Left ventricle myocardium inferior (tissue), 1 donor: ENCODE results near the gene PELO. TPM values are rescaled to one million over a fixed set of nuclear protein-coding genes. Genes with fewer than 3 reads are reported as not detected.
A peak's percentile ranks its signal among the peaks of the same experiment; 100 is the strongest.
"Not testable (repeated sequence)": the region's sequence is repeated elsewhere in the genome, so short reads cannot be mapped to it uniquely, and the experiment has no call there.

Experiments used
- DNase-seq: peaks from one replicate; pipeline ENCODE4 v3.0.0-alpha.2; 2020
- H3K27ac ChIP-seq: fragments of 200-600 bp; replicated peaks from 2 replicates; pipeline ENCODE4 v1.8.0; 2021
- H3K27me3 ChIP-seq: fragments of 200-600 bp; 2 replicates; pipeline ENCODE4 v1.8.0; 2021; ENCODE audit warnings: low read depth
- H3K36me3 ChIP-seq: fragments of 200-600 bp; 2 replicates; pipeline ENCODE4 v1.8.0; 2021
- H3K4me1 ChIP-seq: fragments of 200-600 bp; 2 replicates; pipeline ENCODE4 v1.8.0; 2021
- H3K4me3 ChIP-seq: fragments of 200-600 bp; 2 replicates; pipeline ENCODE4 v1.8.0; 2021; ENCODE audit warnings: mild to moderate bottlenecking, moderate library complexity
- H3K9me3 ChIP-seq: fragments of 200-600 bp; replicated peaks from 2 replicates; pipeline ENCODE4 v1.8.0; 2021
- CTCF ChIP-seq: fragments of 200-600 bp; IDR thresholded peaks from 2 replicates; pipeline ENCODE4 v1.8.0; 2021; ENCODE audit warnings: antibody characterized with exemption, mild to moderate bottlenecking, borderline replicate concordance
- intact Hi-C: fragments of 100-400 bp; cut with micrococcal nuclease; formaldehyde crosslinking; loops from one replicate; pipeline ENCODE4 v1.11.0; 2022
- total RNA-seq: library from RNA; stranded (reverse); fragmentation: NEBNext Ultra II Directional; extraction: Animal tissue kit (Norgen Biotek cat#: 25700); gene quantifications from one replicate; pipeline ENCODE4 v1.2.1, GENCODE V29; 2021
- donor health status: DM: no; HTN: yes; CAD: no; lungs with severe emphysema.

PELO gene
- total RNA-seq, 1 donor from 2014 or later = 19.7 TPM

GRCh38 chr5:52818360-52818759 lies 30.6 kb downstream of the PELO start:
- Histone ChIP-seq H3K27ac (peak overlapping the region; percentile 33), H3K36me3 (no peaks in the 10 kb centered on the region)

GRCh38 chr5:52818807-52819206 lies 31.1 kb downstream of the PELO start:
- DNase-seq, H3K9me3 ChIP-seq, H3K27me3 ChIP-seq, H3K36me3 ChIP-seq, H3K4me3 ChIP-seq, intact Hi-C loops: not testable (repeated sequence)
- peaks cover 63% of the 10 kb centered on the region for H3K4me1 ChIP-seq
- H3K27ac ChIP-seq = peak overlapping the region; percentile 33

More at GRCh38 chr5:52818360-52818759, 30.6 kb downstream of the PELO start:
- H3K9me3 ChIP-seq = no peaks in the 10 kb centered on the region
- TF ChIP-seq CTCF = no peak
- no peak overlapping the region for H3K4me3 ChIP-seq
- peaks cover 63% of the 10 kb centered on the region for H3K4me1 ChIP-seq
- intact Hi-C loops = no loop called here
- no peaks in the 10 kb centered on the region for H3K27me3 ChIP-seq
- no peak for DNase-seq

- TF ChIP-seq CTCF = no peak
- H3K27me3 ChIP-seq = no peaks in the 10 kb centered on the region
- no peaks in the 10 kb centered on the region for H3K9me3 ChIP-seq
- peak overlapping the region; percentile 18 for H3K4me3 ChIP-seq
- peak overlapping the region; percentile 71 for H3K27ac ChIP-seq
- H3K36me3 ChIP-seq = no peaks in the 10 kb centered on the region
- peaks cover 43% of the 10 kb centered on the region for H3K4me1 ChIP-seq
- intact Hi-C loops = no loop called here
- no peak for DNase-seq
Observed at GRCh38 chr5:52821901-52822300, 34.2 kb downstream of the PELO start.

- intact Hi-C loops = no loop called here
- Histone ChIP-seq H3K4me1 (peaks cover 41% of the 10 kb centered on the region), H3K27ac (peak overlapping the region; percentile 71), H3K4me3 (peak overlapping the region; percentile 18), H3K27me3 (no peaks in the 10 kb centered on the region), H3K9me3 (peaks cover under 1% of the 10 kb centered on the region), H3K36me3 (no peaks in the 10 kb centered on the region)
- TF ChIP-seq CTCF = no peak
- DNase-seq = peak; percentile 83
Observed at GRCh38 chr5:52822437-52822836, 34.7 kb downstream of the PELO start.

- no peak for TF ChIP-seq CTCF
- Histone ChIP-seq H3K9me3 (peaks cover 8% of the 10 kb centered on the region), H3K36me3 (peaks cover 8% of the 10 kb centered on the region), H3K4me1 (peaks cover 26% of the 10 kb centered on the region), H3K27ac (no peak overlapping the region), H3K4me3 (no peak overlapping the region), H3K27me3 (no peaks in the 10 kb centered on the region)
- intact Hi-C loops = no loop called here
- DNase-seq = no peak
Observed at GRCh38 chr5:52824827-52825226, 37.1 kb downstream of the PELO start.

GRCh38 chr5:52825826-52826225 lies 38.1 kb downstream of the PELO start:
- H3K36me3 ChIP-seq = peaks cover 8% of the 10 kb centered on the region
- no peaks in the 10 kb centered on the region for H3K27me3 ChIP-seq
- intact Hi-C loops = no loop called here
- H3K4me1 ChIP-seq = peaks cover 26% of the 10 kb centered on the region
- no peak for DNase-seq
- H3K27ac ChIP-seq = no peak overlapping the region
- peaks cover 8% of the 10 kb centered on the region for H3K9me3 ChIP-seq
- TF ChIP-seq CTCF = no peak
- no peak overlapping the region for H3K4me3 ChIP-seq
